NB4 (cell line): ENCODE measurements around the gene HIBCH.

Experiments
- POLR2A ChIP-seq: IDR thresholded peaks from 2 replicates; pipeline ENCODE4 v1.6.1; 2011; ENCODE audit warnings: mild to moderate bottlenecking; ENCODE audit not compliant: insufficient read length; ENCODE audit errors: extremely low read depth
- TF ChIP-seq, protein P1 (sequence below): IDR thresholded peaks from one replicate; pipeline ENCODE4 v1.5.1; 2012; ENCODE audit warnings: low read depth, low read length
- TF ChIP-seq, protein P2 (sequence below): IDR thresholded peaks from 2 replicates; pipeline ENCODE4 v1.6.1; 2011; ENCODE audit warnings: low read depth, low read length

DNA sequence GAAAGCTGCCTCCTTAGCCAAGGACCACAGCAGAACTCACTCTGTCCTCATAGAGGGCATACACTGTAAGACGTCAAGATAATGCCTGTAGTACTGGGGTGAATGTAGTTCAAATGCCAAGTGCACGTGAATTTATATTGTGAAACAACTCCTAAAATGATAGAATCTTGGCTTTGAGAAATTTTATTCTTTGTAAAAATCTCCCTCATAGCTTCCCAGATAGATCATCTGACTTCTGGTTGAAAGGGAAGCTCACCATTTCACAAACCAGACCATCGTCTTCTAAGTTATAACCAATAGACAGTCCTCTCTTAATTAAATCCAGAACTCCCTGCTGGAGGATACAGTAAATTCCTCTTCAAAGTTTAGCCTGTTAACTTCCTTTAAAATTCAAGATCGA, 146.2 kb downstream of the HIBCH start:
- TF ChIP-seq POLR2A = no peak
- TF ChIP-seq, protein P1, sequence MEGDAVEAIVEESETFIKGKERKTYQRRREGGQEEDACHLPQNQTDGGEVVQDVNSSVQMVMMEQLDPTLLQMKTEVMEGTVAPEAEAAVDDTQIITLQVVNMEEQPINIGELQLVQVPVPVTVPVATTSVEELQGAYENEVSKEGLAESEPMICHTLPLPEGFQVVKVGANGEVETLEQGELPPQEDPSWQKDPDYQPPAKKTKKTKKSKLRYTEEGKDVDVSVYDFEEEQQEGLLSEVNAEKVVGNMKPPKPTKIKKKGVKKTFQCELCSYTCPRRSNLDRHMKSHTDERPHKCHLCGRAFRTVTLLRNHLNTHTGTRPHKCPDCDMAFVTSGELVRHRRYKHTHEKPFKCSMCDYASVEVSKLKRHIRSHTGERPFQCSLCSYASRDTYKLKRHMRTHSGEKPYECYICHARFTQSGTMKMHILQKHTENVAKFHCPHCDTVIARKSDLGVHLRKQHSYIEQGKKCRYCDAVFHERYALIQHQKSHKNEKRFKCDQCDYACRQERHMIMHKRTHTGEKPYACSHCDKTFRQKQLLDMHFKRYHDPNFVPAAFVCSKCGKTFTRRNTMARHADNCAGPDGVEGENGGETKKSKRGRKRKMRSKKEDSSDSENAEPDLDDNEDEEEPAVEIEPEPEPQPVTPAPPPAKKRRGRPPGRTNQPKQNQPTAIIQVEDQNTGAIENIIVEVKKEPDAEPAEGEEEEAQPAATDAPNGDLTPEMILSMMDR = no peak
- TF ChIP-seq, protein P2, sequence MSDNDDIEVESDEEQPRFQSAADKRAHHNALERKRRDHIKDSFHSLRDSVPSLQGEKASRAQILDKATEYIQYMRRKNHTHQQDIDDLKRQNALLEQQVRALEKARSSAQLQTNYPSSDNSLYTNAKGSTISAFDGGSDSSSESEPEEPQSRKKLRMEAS = no peak
